ENCODE data around the gene HOXB8. TPM values are rescaled to one million over a fixed set of nuclear protein-coding genes. Genes with fewer than 3 reads are reported as not detected.

HOXB8 gene
- total and polyA plus RNA-seq, 2 donors (not counting 3 experiments of a cell fraction or from before 2014, with no cell fraction given): 1.7 to 2.4 TPM

GRCh38 chr17:48620461-48621139 lies 5.5 kb upstream of the HOXB8 start:
- intact Hi-C loops (cut with micrococcal nuclease) (no loop called here), dilution Hi-C loops (cut with MboI; ENCODE audit: extremely low pct_ligation_motif_present, low sequenced_read_pairs) (no loop called here)
- Histone ChIP-seq H3K9ac (replicated peaks; ENCODE audit: extremely low read depth, insufficient read depth, low read length) (no peak overlapping the region), H3K9me3 (replicated peaks; ENCODE audit: control insufficient read depth, insufficient read depth, low read length) (no peaks in the 10 kb centered on the region), H3K4me2 (ENCODE audit: insufficient read depth, low read length) (no peak overlapping the region), H3K4me1 (ENCODE audit: control insufficient read depth, extremely low read depth, insufficient read depth, low read length) (peaks cover 22% of the 10 kb centered on the region), H4K20me1 (replicated peaks; ENCODE audit: control insufficient read depth, extremely low read depth, insufficient read depth, low read length) (no peaks in the 10 kb centered on the region), H3K79me2 (ENCODE audit: control insufficient read depth, insufficient read depth, low read length) (no peaks in the 10 kb centered on the region), H3K27me3 (ENCODE audit: control insufficient read depth in 2 of 2, insufficient read depth in 2 of 2, low read length in 2 of 2) (peaks cover 75 to 91% of the 10 kb centered on the region in 2 experiments), H3K4me3 (replicated peaks in 1 of 3; ENCODE audit: insufficient read depth in 1 of 3, low read depth in 1 of 3, low read length in 3 of 3) (no peak overlapping the region), H3K9me1 (replicated peaks; ENCODE audit: control insufficient read depth, extremely low read depth, insufficient read depth, low read length) (no peaks in the 10 kb centered on the region), H3K36me3 (ENCODE audit: control insufficient read depth in 2 of 2, extremely low read depth in 1 of 2, insufficient read depth in 2 of 2, low read length in 2 of 2) (no peaks in the 10 kb centered on the region), H3K27ac (ENCODE audit: insufficient read depth, low read depth, low read length) (no peak overlapping the region), H2AFZ (ENCODE audit: low read depth, low read length) (no peak overlapping the region)
- TF ChIP-seq MAX (IDR thresholded peaks at IDR 0.05; ENCODE audit: insufficient read depth, insufficient read length) (no peak), EZH2 (IDR thresholded peaks at IDR 0.05; ENCODE audit: borderline replicate concordance, low read depth, low read length, severe bottlenecking) (peak; percentile 10)
- POLR2A ChIA-PET: no interaction called here
- DNase-seq (ENCODE audit: low read depth, low spot score): no peak
- BruUV-seq (replicated peaks): no TSS peak
- CTCF ChIA-PET: interaction anchor here (1.0 to 6.3 kb wide), 5 partner anchors 16 to 361 kb away, joined by 3 to 45 read pairs (median 5); no protein-coding TSS in a partner anchor
- no peak for FAIRE-seq

- TF ChIP-seq MAX (IDR thresholded peaks at IDR 0.05; ENCODE audit: insufficient read depth, insufficient read length) (no peak), POLR2AphosphoS5 (IDR thresholded peaks at IDR 0.05; ENCODE audit: insufficient read depth, low read depth, low read length) (no peak), POLR2A (IDR thresholded peaks at IDR 0.05; ENCODE audit: low read depth, low read length) (no peak), EZH2 (IDR thresholded peaks at IDR 0.05; ENCODE audit: borderline replicate concordance, low read depth, low read length, severe bottlenecking) (no peak), MYC (IDR thresholded peaks at IDR 0.05; ENCODE audit: low read depth, low read length) (no peak), FOS (IDR thresholded peaks at IDR 0.05; ENCODE audit: borderline replicate concordance, insufficient read depth, low read length) (no peak), GATA2 (IDR thresholded peaks at IDR 0.05; ENCODE audit: insufficient read depth, insufficient read length, low read depth, low read length) (no peak), JUN (IDR thresholded peaks at IDR 0.05; ENCODE audit: borderline replicate concordance, insufficient read depth, insufficient read length, low read depth) (no peak)
- TF ChIP-seq, protein P1, sequence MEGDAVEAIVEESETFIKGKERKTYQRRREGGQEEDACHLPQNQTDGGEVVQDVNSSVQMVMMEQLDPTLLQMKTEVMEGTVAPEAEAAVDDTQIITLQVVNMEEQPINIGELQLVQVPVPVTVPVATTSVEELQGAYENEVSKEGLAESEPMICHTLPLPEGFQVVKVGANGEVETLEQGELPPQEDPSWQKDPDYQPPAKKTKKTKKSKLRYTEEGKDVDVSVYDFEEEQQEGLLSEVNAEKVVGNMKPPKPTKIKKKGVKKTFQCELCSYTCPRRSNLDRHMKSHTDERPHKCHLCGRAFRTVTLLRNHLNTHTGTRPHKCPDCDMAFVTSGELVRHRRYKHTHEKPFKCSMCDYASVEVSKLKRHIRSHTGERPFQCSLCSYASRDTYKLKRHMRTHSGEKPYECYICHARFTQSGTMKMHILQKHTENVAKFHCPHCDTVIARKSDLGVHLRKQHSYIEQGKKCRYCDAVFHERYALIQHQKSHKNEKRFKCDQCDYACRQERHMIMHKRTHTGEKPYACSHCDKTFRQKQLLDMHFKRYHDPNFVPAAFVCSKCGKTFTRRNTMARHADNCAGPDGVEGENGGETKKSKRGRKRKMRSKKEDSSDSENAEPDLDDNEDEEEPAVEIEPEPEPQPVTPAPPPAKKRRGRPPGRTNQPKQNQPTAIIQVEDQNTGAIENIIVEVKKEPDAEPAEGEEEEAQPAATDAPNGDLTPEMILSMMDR (IDR thresholded peaks at IDR 0.05; ENCODE audit: extremely low read depth in 1 of 2, insufficient read depth in 1 of 2, low read depth in 1 of 2, low read length in 2 of 2): no peak
- no peak for DNase-seq (ENCODE audit: low read depth, low spot score)
- Histone ChIP-seq H3K9me1 (replicated peaks; ENCODE audit: control insufficient read depth, extremely low read depth, insufficient read depth, low read length) (no peaks in the 10 kb centered on the region), H2AFZ (ENCODE audit: low read depth, low read length) (no peak overlapping the region), H3K27me3 (ENCODE audit: control insufficient read depth in 2 of 2, insufficient read depth in 2 of 2, low read length in 2 of 2) (peaks cover 77 to 92% of the 10 kb centered on the region in 2 experiments), H3K36me3 (ENCODE audit: control insufficient read depth in 2 of 2, extremely low read depth in 1 of 2, insufficient read depth in 2 of 2, low read length in 2 of 2) (no peaks in the 10 kb centered on the region), H3K9ac (replicated peaks; ENCODE audit: extremely low read depth, insufficient read depth, low read length) (no peak overlapping the region), H4K20me1 (replicated peaks; ENCODE audit: control insufficient read depth, extremely low read depth, insufficient read depth, low read length) (no peaks in the 10 kb centered on the region), H3K27ac (ENCODE audit: insufficient read depth, low read depth, low read length) (no peak overlapping the region), H3K4me2 (ENCODE audit: insufficient read depth, low read length) (no peak overlapping the region), H3K4me1 (ENCODE audit: control insufficient read depth, extremely low read depth, insufficient read depth, low read length) (peaks cover 18% of the 10 kb centered on the region), H3K79me2 (ENCODE audit: control insufficient read depth, insufficient read depth, low read length) (no peaks in the 10 kb centered on the region), H3K9me3 (replicated peaks; ENCODE audit: control insufficient read depth, insufficient read depth, low read length) (no peaks in the 10 kb centered on the region), H3K4me3 (replicated peaks in 1 of 3; ENCODE audit: insufficient read depth in 1 of 3, low read depth in 1 of 3, low read length in 3 of 3) (no peak overlapping the region)
- ChIA-PET POLR2A (no interaction called here), CTCF (interaction anchor here (1.3 to 6.3 kb wide), 2 partner anchors 17 to 39 kb away, joined by 3 to 45 read pairs; no protein-coding TSS in a partner anchor)
- dilution Hi-C loops (cut with MboI; ENCODE audit: extremely low pct_ligation_motif_present, low sequenced_read_pairs): no loop called here
- no TSS peak for BruUV-seq (replicated peaks)
- FAIRE-seq: no peak
- intact Hi-C loops (cut with micrococcal nuclease): loop anchor here (5.0 kb wide), 2 partner anchors 468 to 483 kb away; no protein-coding TSS in a partner anchor
Measured at GRCh38 chr17:48619826-48620449, 4.8 kb upstream of the HOXB8 start.
